ENCODE results near the gene DMRTC1. TPM values are rescaled to one million over a fixed set of nuclear protein-coding genes. Genes with fewer than 3 reads are reported as not detected.
"Not testable (repeated sequence)": the region's sequence is repeated elsewhere in the genome, so short reads cannot be mapped to it uniquely, and the experiment has no call there.

DMRTC1 gene
- polyA plus RNA-seq (2013, experiment 1 of 4): not detected
- 0.53 TPM for polyA plus RNA-seq (2013, experiment 2 of 4)
- polyA plus RNA-seq (2013, experiment 3 of 4): 0.32 TPM
- polyA plus RNA-seq (2013, experiment 4 of 4): 0.45 TPM

DNA sequence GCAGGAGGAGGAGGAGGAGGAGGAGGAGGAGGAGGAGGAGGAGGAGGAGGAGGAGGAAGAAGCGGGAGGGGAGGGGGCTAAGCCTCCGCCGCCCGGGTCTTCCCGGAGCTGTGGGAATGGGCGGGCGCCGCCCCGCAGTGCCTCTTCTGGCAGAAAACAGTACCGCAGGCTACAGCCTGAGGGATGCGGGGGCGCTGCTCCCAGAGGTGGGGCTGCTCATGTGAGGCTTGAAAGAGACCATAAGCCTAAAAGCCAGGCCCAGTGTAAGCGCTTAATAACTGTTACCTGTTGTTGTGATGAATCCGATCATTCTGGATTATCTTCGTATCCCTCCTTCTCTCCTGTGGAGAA, at the start of gene DMRTC1:
Gene DMRTC1, minus strand, starts transcription at position 19 of the 351 bp plus-strand sequence. CDS start 68,143 bp downstream, outside the sequence.
- H3K9me3 ChIP-seq (ENCODE audit: control insufficient read depth, low read length); H3K27me3 ChIP-seq (ENCODE audit: control insufficient read depth, insufficient read depth, low read length, poor library complexity, severe bottlenecking); H3K36me3 ChIP-seq (ENCODE audit: control insufficient read depth, insufficient read depth, low read length); H3K4me3 ChIP-seq (ENCODE audit: insufficient read depth, low read depth, low read length); H3K27ac ChIP-seq (ENCODE audit: insufficient read depth, low read depth, low read length, poor library complexity, severe bottlenecking); H3K4me1 ChIP-seq (ENCODE audit: control insufficient read depth, insufficient read depth, low read length): not testable (repeated sequence)
- no CpG with 5 or more reads among the region's 15 CpGs for WGBS, 2 experiments

DNA sequence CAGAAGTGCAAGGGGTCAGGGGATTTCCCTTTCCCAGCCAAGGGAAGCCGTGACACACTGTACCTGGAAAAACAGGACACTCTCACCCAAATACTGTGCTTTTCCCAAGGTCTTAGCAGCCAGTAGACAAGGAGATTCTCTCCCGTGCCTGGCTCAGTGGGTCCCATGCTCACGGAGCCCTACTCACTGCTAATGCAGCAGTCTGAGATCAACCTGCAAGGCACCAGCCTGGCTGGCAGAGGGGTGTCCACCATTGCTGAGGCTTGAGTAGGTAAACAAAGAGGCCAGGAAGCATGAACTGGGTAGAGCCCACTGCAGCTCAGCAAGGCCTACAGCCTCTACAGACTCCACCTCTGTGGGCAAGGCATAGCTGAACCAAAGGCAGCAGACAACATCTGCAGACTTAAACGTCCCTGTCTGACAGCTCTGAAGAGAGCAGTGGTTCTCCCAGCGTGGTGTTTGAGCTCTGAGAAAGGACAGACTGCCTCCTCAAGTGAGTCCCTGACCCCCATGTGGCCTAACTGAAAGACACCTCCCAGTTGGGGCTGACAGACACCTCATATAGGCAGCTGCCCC, 37.3 kb upstream of the DMRTC1 start:
- not testable (repeated sequence) for H3K27me3 ChIP-seq (ENCODE audit: control insufficient read depth, insufficient read depth, low read length, poor library complexity, severe bottlenecking); H3K9me3 ChIP-seq (ENCODE audit: control insufficient read depth, low read length); H3K36me3 ChIP-seq (ENCODE audit: control insufficient read depth, insufficient read depth, low read length); H3K4me1 ChIP-seq (ENCODE audit: control insufficient read depth, insufficient read depth, low read length); H3K27ac ChIP-seq (ENCODE audit: insufficient read depth, low read depth, low read length, poor library complexity, severe bottlenecking); H3K4me3 ChIP-seq (ENCODE audit: insufficient read depth, low read depth, low read length)
- 69 to 74% methylated on average over 5 of the region's 5 CpGs for WGBS, 2 experiments

GRCh38 chrX:72974885-72975284, 31.2 kb upstream of the DMRTC1 start:
- not testable (repeated sequence) for H3K27me3 ChIP-seq (ENCODE audit: control insufficient read depth, insufficient read depth, low read length, poor library complexity, severe bottlenecking); H3K27ac ChIP-seq (ENCODE audit: insufficient read depth, low read depth, low read length, poor library complexity, severe bottlenecking); H3K4me1 ChIP-seq (ENCODE audit: control insufficient read depth, insufficient read depth, low read length); H3K4me3 ChIP-seq (ENCODE audit: insufficient read depth, low read depth, low read length); H3K9me3 ChIP-seq (ENCODE audit: control insufficient read depth, low read length); H3K36me3 ChIP-seq (ENCODE audit: control insufficient read depth, insufficient read depth, low read length)
- no CpG with 5 or more reads among the region's 7 CpGs for WGBS, 2 experiments

DNA sequence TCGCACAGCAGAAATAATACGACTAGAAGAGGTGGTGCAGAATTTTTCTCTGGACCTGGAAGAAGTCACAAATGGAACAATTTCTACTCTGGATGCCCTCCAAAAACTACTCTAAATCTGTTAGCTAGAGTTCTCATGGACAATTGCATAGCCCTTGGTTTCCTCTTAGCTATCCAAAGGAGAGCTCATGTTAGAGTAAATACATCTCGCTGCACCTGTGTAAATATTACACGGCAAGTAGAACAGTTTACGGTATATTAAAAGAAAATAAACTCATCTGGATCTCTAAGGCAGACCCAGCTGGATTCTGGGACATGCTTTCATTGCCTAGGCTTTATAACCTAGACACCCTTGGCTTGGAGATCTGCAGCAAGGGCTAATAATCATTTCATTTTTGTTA, 28.2 kb upstream of the DMRTC1 start:
- no CpG with 5 or more reads among the region's 5 CpGs for WGBS, 2 experiments
- H3K27me3 ChIP-seq (ENCODE audit: control insufficient read depth, insufficient read depth, low read length, poor library complexity, severe bottlenecking); H3K36me3 ChIP-seq (ENCODE audit: control insufficient read depth, insufficient read depth, low read length); H3K9me3 ChIP-seq (ENCODE audit: control insufficient read depth, low read length); H3K4me1 ChIP-seq (ENCODE audit: control insufficient read depth, insufficient read depth, low read length); H3K27ac ChIP-seq (ENCODE audit: insufficient read depth, low read depth, low read length, poor library complexity, severe bottlenecking); H3K4me3 ChIP-seq (ENCODE audit: insufficient read depth, low read depth, low read length): not testable (repeated sequence)

DNA sequence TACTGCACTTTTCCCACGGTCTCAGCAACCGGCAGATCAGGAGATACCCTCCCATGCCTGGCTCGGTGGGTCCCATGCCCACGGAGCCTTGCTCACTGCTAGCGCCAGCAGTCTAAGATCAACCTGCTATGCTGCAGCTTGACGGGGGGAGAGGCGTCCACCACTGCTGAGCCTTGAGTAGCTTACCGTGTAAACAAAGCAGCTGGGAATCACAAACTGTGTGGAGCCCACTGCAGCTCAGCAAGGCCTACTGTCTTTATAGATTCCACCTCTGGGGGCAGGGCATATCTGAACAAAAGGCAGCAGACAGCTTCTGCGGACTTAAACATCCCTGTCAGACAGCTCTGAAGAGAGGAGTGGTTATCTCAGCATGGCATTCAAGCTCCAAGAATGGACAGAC, 16.3 kb upstream of the DMRTC1 start:
- H3K27me3 ChIP-seq (ENCODE audit: control insufficient read depth, insufficient read depth, low read length, poor library complexity, severe bottlenecking); H3K27ac ChIP-seq (ENCODE audit: insufficient read depth, low read depth, low read length, poor library complexity, severe bottlenecking); H3K4me1 ChIP-seq (ENCODE audit: control insufficient read depth, insufficient read depth, low read length); H3K9me3 ChIP-seq (ENCODE audit: control insufficient read depth, low read length); H3K4me3 ChIP-seq (ENCODE audit: insufficient read depth, low read depth, low read length); H3K36me3 ChIP-seq (ENCODE audit: control insufficient read depth, insufficient read depth, low read length): not testable (repeated sequence)
- no CpG with 5 or more reads among the region's 9 CpGs for WGBS, 2 experiments

- H3K4me3 ChIP-seq (ENCODE audit: insufficient read depth, low read depth, low read length); H3K9me3 ChIP-seq (ENCODE audit: control insufficient read depth, low read length); H3K27me3 ChIP-seq (ENCODE audit: control insufficient read depth, insufficient read depth, low read length, poor library complexity, severe bottlenecking); H3K4me1 ChIP-seq (ENCODE audit: control insufficient read depth, insufficient read depth, low read length); H3K36me3 ChIP-seq (ENCODE audit: control insufficient read depth, insufficient read depth, low read length); H3K27ac ChIP-seq (ENCODE audit: insufficient read depth, low read depth, low read length, poor library complexity, severe bottlenecking): not testable (repeated sequence)
- WGBS, 2 experiments: no CpG with 5 or more reads among the region's 44 CpGs
Measured at GRCh38 chrX:72943035-72943818, 410 bp downstream of the DMRTC1 start.

GRCh38 chrX:72942272-72942671, 1.4 kb downstream of the DMRTC1 start:
- H3K9me3 ChIP-seq (ENCODE audit: control insufficient read depth, low read length); H3K4me3 ChIP-seq (ENCODE audit: insufficient read depth, low read depth, low read length); H3K27ac ChIP-seq (ENCODE audit: insufficient read depth, low read depth, low read length, poor library complexity, severe bottlenecking); H3K4me1 ChIP-seq (ENCODE audit: control insufficient read depth, insufficient read depth, low read length); H3K27me3 ChIP-seq (ENCODE audit: control insufficient read depth, insufficient read depth, low read length, poor library complexity, severe bottlenecking); H3K36me3 ChIP-seq (ENCODE audit: control insufficient read depth, insufficient read depth, low read length): not testable (repeated sequence)
- WGBS, 2 experiments: no CpG with 5 or more reads among the region's 6 CpGs

- not testable (repeated sequence) for H3K27me3 ChIP-seq (ENCODE audit: control insufficient read depth, insufficient read depth, low read length, poor library complexity, severe bottlenecking); H3K9me3 ChIP-seq (ENCODE audit: control insufficient read depth, low read length); H3K27ac ChIP-seq (ENCODE audit: insufficient read depth, low read depth, low read length, poor library complexity, severe bottlenecking); H3K36me3 ChIP-seq (ENCODE audit: control insufficient read depth, insufficient read depth, low read length); H3K4me1 ChIP-seq (ENCODE audit: control insufficient read depth, insufficient read depth, low read length); H3K4me3 ChIP-seq (ENCODE audit: insufficient read depth, low read depth, low read length)
- WGBS, 2 experiments: no CpG with 5 or more reads among the region's 15 CpGs
Measured at GRCh38 chrX:72937906-72938305, 5.7 kb downstream of the DMRTC1 start, which contains the start of gene FAM236A. Gene FAM236A, plus strand, starts transcription at chrX:72938206. Its CDS starts 57 bp downstream, at chrX:72938263.

DNA sequence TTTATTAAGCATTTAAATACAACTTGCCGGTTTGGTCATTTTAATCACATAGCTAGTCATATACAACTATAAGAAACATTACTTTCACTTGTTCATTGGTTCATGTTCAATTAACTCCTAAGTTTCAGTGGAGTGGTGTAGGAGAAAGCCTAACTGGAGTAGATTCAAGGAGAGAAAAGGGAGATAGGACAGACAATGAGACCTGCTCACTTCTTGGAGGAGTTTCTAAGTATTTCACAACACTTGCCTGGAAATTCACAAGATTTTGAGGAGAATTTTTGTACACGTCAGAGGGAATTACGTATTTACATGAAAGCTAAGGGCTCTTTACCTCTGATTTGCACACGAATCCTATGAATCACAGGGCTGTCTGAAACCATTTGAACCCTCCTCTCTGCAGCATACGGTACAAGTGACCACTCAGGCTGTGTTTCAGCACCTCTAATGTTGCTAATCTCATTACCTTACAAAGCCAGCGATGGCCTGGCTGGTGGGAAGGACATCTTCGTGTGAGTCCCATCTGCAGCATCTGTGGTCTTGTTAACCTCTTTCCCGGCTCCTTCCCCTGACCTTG, 6.7 kb downstream of the DMRTC1 start:
- not testable (repeated sequence) for H3K36me3 ChIP-seq (ENCODE audit: control insufficient read depth, insufficient read depth, low read length); H3K4me3 ChIP-seq (ENCODE audit: insufficient read depth, low read depth, low read length); H3K27ac ChIP-seq (ENCODE audit: insufficient read depth, low read depth, low read length, poor library complexity, severe bottlenecking); H3K9me3 ChIP-seq (ENCODE audit: control insufficient read depth, low read length); H3K4me1 ChIP-seq (ENCODE audit: control insufficient read depth, insufficient read depth, low read length); H3K27me3 ChIP-seq (ENCODE audit: control insufficient read depth, insufficient read depth, low read length, poor library complexity, severe bottlenecking)
- WGBS, 2 experiments: no CpG with 5 or more reads among the region's 8 CpGs

DNA sequence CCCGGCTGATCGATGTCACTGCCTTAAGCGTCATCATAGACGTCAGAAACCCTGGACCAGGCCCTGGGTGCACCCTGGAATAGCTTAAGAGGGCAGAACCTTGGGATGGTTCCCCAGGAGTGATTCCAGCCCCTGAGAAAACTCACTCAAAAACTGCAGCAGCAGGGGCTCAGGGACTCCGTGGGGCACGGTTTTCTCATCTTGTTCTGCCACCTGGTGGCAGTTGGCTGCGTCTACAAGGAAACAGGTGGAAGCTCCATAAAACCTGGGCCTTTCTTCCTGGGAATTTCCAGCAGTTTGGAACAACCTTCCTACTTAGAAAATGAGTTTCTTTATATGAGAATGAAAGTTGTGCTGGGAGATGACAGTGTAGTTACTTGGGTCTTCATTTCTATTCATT, 7.2 kb downstream of the DMRTC1 start:
- H3K9me3 ChIP-seq (ENCODE audit: control insufficient read depth, low read length); H3K4me3 ChIP-seq (ENCODE audit: insufficient read depth, low read depth, low read length); H3K27ac ChIP-seq (ENCODE audit: insufficient read depth, low read depth, low read length, poor library complexity, severe bottlenecking); H3K36me3 ChIP-seq (ENCODE audit: control insufficient read depth, insufficient read depth, low read length); H3K4me1 ChIP-seq (ENCODE audit: control insufficient read depth, insufficient read depth, low read length); H3K27me3 ChIP-seq (ENCODE audit: control insufficient read depth, insufficient read depth, low read length, poor library complexity, severe bottlenecking): not testable (repeated sequence)
- WGBS, 2 experiments: no CpG with 5 or more reads among the region's 7 CpGs

Measured in ectodermal cell (in vitro differentiated cells).